ENCODE results near the gene HGS.

Gene HGS

GRCh38 chr17:81693509-81694210, 9.8 kb downstream of the HGS start:
- TF ChIP-seq, protein P1, sequence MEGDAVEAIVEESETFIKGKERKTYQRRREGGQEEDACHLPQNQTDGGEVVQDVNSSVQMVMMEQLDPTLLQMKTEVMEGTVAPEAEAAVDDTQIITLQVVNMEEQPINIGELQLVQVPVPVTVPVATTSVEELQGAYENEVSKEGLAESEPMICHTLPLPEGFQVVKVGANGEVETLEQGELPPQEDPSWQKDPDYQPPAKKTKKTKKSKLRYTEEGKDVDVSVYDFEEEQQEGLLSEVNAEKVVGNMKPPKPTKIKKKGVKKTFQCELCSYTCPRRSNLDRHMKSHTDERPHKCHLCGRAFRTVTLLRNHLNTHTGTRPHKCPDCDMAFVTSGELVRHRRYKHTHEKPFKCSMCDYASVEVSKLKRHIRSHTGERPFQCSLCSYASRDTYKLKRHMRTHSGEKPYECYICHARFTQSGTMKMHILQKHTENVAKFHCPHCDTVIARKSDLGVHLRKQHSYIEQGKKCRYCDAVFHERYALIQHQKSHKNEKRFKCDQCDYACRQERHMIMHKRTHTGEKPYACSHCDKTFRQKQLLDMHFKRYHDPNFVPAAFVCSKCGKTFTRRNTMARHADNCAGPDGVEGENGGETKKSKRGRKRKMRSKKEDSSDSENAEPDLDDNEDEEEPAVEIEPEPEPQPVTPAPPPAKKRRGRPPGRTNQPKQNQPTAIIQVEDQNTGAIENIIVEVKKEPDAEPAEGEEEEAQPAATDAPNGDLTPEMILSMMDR (conservative IDR thresholded peaks at IDR 0.05; ENCODE audit: low read depth), result no peak
- DNase-seq (ENCODE audit: low spot score), result no peak
- H3K27ac ChIP-seq, result peak overlapping the region; percentile 55
- CTCF ChIA-PET, result no interaction called here
- POLR2A ChIA-PET (ENCODE audit: low non-redundant PET), result interaction anchor here (0.6 kb wide), 1 partner anchor 19 kb away, joined by 3 read pairs; no protein-coding TSS in a partner anchor

DNA sequence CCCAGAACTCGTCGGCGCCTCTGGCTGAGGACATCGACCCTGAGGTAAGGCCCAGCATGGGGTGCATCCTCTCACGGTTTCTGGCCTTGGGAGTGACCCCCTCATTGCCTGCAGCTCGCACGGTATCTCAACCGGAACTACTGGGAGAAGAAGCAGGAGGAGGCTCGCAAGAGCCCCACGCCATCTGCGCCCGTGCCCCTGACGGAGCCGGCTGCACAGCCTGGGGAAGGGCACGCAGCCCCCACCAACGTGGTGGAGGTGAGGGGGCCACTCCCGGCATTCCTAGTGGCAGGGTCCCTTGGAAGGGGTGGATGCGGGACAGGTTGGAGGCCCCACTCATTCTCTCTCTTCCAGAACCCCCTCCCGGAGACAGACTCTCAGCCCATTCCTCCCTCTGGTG, 11.0 kb downstream of the HGS start:
- POLR2A ChIA-PET (ENCODE audit: low non-redundant PET), result no interaction called here
- peak overlapping the region; percentile 55 for H3K27ac ChIP-seq
- TF ChIP-seq, protein P1 (conservative IDR thresholded peaks at IDR 0.05; ENCODE audit: low read depth), result no peak
- CTCF ChIA-PET, result interaction anchor here (1.0 kb wide), 1 partner anchor 17 kb away, joined by 3 read pairs; the partner anchor contains the start of gene SLC25A10
- no peak for DNase-seq (ENCODE audit: low spot score)

GRCh38 chr17:81695211-81695610, 11.4 kb downstream of the HGS start:
- ChIA-PET CTCF (interaction anchor here (1.0 kb wide), 1 partner anchor 16 kb away, joined by 3 read pairs; the partner anchor contains the start of gene SLC25A10), POLR2A (ENCODE audit: low non-redundant PET) (interaction anchor here (1.2 kb wide), 1 partner anchor 10 kb away, joined by 3 read pairs; no protein-coding TSS in a partner anchor)
- DNase-seq (ENCODE audit: low spot score), result no peak
- peak overlapping the region; percentile 55 for H3K27ac ChIP-seq
- TF ChIP-seq, protein P1 (conservative IDR thresholded peaks at IDR 0.05; ENCODE audit: low read depth), result no peak

- TF ChIP-seq, protein P1 (conservative IDR thresholded peaks at IDR 0.05; ENCODE audit: low read depth), result no peak
- ChIA-PET POLR2A (ENCODE audit: low non-redundant PET) (interaction anchor here (1.2 kb wide), 1 partner anchor 11 kb away, joined by 3 read pairs; no protein-coding TSS in a partner anchor), CTCF (no interaction called here)
- no peak for DNase-seq (ENCODE audit: low spot score)
- peak overlapping the region; percentile 55 for H3K27ac ChIP-seq
These were observed 12.0 kb downstream of the HGS start for GRCh38 chr17:81695801-81696200.

DNA sequence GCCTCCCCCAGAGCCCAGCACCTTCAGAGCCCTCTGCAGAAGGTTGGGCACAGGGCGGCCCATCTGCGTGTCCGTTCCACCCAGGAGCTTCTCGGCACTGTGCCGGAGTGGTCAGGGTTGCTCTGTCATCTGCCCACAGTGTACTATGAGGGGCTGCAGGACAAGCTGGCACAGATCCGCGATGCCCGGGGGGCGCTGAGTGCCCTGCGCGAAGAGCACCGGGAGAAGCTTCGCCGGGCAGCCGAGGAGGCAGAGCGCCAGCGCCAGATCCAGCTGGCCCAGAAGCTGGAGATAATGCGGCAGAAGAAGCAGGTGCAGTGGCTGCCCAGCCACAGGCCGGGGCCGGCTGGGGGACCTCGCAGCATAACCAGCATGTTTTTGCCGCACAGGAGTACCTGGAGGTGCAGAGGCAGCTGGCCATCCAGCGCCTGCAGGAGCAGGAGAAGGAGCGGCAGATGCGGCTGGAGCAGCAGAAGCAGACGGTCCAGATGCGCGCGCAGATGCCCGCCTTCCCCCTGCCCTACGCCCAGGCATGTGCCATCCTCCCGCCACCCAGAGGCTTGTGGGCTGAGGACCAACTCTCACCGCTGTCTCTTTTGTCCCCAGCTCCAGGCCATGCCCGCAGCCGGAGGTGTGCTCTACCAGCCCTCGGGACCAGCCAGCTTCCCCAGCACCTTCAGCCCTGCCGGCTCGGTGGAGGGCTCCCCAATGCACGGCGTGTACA, 12.6 kb downstream of the HGS start:
- ChIA-PET CTCF (no interaction called here), POLR2A (ENCODE audit: low non-redundant PET) (interaction anchor here (1.2 kb wide), 1 partner anchor 11 kb away, joined by 3 read pairs; no protein-coding TSS in a partner anchor)
- TF ChIP-seq, protein P1 (conservative IDR thresholded peaks at IDR 0.05; ENCODE audit: low read depth), result no peak
- DNase-seq (ENCODE audit: low spot score), result no peak
- peak overlapping the region; percentile 55 for H3K27ac ChIP-seq

GRCh38 chr17:81697261-81698044, 13.6 kb downstream of the HGS start:
- ChIA-PET CTCF (interaction anchor here (0.6 to 0.7 kb wide), 2 partner anchors 62 to 185 kb away, joined by 3 to 4 read pairs; no protein-coding TSS in a partner anchor), POLR2A (ENCODE audit: low non-redundant PET) (no interaction called here)
- peak overlapping the region; percentile 55 for H3K27ac ChIP-seq
- TF ChIP-seq, protein P1 (conservative IDR thresholded peaks at IDR 0.05; ENCODE audit: low read depth), result no peak
- DNase-seq (ENCODE audit: low spot score), result no peak
